COLO668 (cell line): ENCODE measurements around the gene ADAMTS17.

ENCODE experiments used
- DNase-seq: peaks from one replicate; lab custom pipeline; 2025; ENCODE audit not compliant: unreplicated experiment; lab: John Stamatoyannopoulos, UW

The ADAMTS17 gene

DNA sequence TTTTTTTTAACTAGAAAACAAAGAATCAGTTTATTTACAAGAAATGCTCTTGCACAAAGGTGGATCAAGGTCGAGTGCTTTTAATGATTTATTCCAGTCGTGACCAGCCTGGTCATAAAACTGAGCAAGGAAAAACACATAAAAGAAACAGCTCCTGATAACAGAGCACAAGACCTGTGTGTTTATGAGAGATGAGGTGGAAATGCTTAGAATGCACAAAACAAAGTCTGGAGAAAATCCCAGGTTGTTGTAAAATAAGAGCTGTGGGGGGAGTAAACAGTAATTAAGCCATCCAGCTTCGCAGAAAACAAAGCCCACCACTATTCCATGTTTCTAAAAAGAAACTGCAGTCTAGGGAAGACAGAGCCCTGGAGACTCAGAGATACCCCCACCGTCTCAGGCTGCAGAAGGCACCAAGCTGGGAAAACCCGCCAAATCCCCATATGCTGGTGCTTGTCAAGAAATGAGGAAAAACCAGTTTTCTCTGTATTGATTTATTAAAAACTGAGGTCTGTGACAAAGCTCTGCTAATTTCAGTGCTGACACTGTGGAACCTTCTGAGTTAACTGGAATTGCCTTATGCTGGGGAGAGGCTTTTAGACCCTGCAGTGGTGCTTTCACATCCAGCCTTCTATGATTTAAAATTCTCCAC lies 139.3 kb downstream of the ADAMTS17 start:
- no peak for DNase-seq

DNA sequence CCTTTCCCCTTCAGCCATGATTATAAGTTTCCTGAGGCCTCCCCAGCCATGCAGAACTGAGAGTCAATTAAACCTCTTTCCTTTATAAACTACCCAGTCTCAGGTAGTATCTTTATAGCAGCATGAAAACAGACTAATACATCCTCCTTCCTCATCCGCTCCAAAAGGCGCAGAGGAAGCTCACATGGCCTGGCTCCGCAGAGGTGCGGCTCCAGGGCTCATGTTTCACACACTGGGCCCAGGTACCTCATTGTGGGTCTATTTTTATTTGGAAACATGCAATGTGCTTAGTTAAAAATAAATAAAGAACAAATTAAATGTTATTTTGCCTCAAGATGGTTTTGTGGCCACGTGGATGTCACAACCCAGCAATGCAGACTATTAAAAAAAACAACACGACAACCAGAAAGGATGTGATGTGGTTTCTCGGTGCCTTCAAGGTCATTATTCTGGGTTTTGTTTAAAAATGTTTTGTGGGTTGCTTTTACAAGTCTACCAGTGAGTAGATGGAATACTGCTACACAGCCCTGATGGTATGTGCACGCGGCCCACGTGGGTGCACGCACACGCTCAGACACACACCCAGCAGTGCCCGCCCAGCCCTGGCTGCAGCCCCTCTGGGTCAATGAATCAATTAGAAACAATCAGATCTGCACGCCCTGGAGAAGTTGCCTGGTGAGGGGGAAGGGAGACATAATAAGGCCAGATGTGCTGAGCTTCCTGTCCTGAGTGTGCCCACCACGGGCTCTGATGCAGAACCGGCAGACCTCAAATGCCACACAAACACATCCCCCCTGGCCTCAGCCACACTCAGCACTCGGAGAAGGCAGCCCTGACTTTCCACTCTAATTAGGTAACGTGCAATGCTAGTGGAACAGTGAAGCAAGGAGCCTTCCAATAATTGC lies 140.1 kb downstream of the ADAMTS17 start:
- DNase-seq = no peak

DNA sequence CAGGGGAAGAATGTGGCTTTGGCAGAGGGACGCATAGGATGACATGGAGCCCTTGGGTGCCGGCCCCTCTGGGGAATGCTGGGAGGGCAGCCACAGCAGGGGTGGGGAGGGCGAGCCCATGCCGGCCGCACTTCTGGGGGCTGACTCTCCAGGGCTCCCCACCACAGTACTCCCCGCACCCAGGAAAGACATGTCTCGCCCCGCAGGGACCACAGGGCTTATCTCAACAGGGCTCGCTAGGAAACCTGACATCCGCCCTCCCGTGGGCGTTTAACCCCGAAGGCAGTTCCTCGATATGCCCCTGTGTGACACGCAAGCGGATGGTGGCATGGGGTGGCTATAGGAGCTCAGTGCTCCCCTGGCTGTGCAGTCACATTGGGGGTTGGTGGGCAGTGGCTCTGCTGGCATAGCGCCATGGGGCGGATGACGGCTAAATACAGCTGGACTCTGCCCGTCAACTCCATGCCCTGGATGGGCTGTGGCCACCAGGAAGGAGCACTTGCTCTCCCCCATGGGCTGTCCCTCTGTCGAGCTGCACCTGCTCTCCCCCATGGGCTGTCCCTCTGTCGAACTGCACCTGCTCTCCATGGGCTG lies 141.4 kb downstream of the ADAMTS17 start:
- no peak for DNase-seq

DNA sequence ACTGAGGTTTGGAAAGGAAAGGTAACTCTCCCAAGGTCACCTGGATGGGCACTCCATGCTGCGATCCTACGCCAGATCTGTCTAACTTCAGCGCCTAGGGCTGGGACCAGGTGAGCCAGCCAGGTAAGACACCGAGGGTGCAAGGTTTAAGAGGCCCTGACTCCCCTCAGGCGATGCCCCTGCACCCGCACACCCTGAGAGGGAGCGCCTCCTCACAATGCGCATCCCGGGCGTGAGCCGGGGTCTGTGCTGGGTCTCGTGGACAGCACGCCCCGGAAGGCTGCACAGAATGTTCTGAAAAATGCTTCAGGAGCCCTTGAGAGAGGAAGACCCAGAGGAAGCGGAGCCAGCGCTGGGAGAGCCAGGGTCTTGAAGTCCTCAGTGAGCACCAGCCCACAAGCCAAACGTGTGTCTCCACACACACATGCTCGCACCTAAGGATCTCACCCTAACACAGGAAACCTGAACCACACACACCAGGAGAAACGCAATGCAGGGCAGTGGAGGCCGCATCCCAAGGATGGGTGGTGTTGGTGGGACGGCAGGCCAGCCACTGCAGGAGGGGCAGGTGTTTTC lies 142.0 kb downstream of the ADAMTS17 start:
- no peak for DNase-seq

DNA sequence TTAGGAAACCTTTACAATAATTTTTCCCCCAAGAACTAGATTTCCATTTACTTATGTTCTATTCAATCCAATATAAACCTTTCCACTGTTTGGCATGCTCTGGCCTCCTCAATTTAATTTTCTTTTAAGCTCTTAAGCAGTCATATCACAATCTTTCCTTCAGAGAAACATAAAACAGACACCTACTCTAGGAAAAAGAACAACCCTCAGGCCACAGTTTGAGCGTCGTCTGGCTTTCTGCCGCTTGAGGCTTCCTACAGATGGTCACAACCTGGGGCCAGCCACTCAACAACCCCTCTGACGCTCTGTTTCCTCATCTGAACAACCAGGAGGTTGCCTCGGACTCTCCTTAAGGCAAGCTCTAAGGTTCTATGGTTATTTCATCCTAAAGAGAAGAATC lies 143.3 kb downstream of the ADAMTS17 start:
- no peak for DNase-seq

DNA sequence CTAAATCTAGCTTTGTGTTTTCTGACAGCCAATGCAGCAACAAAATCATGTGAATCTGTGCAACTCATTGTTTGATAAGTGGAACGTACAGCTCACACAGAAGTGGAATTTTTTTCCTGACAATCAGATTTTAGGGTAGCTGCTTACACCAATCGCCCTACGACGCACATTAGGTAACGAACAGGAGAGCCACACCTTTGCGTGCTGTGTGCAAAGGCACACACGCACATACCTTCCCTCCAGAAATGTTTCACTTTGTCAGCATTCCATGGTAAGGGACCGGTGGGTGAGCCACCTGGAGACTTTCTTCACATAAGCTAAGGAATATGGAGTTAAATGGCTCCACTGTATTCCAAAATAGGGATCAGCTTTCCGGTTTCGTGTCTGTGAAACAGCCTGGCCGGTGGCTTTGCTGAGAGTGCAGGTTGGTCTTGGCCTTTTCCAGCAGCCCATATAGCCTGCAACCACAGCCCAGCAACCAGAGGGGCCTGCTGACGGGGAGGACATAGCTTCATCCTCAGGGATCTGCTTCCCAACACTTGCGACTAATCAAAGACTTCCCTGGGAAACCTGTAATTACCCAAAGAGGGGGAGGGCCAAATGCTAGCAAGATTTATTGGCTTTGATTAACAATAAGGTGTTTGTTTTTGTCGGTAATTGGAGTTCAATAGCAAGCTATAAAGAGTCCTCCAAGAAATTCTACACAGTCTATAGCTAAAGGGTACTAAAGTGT lies 145.3 kb downstream of the ADAMTS17 start:
- DNase-seq = no peak

DNA sequence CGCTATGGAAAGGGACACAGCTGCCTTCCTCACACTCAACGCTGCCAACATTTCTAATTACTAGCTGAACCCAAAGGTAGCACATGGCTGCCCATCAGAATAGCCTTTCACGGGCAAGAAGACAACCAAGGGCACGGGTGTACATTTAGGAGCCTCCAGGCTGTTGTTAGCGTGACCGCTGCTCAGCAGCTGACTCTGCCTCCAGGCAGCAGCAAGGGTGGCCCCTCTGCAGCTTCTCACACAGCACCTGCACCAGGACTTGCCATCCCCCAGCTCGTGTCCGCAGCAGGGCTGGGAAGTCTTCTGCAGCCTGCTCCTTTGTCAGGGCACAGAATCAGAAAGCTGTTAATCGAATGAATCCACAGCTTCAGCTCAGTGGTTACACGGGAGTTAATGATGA lies 146.8 kb downstream of the ADAMTS17 start:
- no peak for DNase-seq

DNA sequence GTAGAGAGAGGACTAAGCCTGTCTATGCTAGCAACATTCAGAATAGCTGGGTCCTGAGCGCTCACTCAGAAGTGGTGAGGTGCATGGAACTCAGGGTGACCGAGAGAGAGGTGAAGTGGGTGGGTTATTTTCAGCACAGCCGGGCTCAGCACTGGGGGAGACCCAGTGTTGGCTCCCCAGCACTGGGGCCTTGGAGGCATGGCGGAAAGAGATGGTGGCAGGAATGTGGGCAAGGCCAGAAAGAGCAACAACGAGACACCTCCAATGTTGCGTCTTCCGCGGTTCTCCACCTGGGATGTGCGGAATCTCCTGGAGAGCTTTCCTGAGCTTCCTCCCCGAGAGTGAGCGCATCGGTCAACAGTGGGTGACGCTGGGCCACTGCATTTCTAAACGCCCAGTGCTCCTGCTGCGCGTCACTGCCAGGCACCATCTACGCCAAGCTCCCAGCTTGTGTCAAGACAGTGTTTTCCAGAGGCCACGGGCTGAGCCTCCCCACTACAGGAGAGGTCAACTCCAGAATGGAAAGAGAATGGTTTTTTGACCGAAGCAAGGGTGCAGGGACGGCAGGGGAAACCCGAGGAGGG lies 148.4 kb downstream of the ADAMTS17 start:
- no peak for DNase-seq

DNA sequence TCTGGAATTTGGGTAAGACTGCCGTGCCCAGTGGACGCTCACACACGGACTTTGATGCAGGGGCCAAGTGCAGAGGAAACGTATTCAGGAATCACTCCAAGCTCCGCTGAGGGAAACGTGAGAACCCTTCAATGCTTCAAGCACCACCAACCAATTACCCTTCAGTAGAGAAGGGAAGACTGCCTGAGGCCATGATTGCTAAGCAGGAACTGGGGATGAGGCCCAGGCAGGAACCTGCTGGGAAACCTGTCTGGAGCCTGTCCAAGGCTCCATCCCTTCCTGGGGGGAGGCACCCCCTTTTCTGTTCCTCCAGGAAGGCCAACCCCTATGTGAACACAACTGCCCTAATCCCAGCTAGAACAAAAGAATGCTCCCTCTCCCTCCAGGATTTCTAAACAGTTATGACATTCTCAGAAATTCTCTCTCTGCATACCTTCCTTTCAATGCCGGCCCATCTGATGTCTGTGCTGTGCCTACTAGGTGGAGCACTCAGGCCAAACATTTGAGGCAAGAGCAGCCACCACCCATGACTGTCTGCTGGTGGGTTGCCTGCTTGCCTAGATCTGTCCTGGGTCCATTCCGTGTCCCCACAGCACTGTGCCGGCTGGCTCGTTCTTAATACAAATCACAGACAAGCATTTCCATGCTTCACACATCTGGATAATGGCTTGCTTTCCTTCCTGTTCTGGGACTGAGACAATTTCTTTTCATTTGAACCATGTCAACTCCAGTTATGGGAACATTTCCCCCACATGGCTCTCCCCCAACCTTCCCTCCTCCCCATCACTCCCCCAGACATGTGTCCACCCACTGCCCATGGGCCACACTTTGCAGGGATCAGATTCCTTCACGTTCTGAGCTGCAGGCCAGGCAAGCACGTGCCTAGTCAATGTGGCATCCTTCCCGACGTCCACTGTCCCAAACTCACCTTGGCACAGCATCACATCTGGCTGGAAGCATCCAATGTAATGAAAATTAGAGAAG lies 149.4 kb downstream of the ADAMTS17 start:
- DNase-seq = no peak

DNA sequence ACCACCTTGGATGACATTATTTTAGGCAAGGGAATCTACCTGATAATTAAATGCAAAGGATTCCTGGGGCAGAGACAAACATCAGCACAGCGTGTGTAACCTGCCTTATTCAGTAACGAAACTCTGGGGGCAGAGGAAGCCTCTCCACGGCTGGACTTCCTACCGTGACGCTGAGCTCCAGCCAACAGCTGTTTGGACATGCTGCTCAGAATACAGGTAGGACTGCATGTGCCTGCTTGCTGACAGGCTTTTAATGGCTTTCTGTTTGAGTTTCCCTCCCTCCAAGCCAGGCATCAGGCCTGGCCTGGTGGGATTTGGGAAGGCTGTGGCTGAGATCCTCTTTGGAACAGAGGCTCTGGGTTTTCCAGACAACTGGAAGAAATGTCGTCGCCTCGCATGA lies 150.6 kb downstream of the ADAMTS17 start:
- DNase-seq = no peak

DNA sequence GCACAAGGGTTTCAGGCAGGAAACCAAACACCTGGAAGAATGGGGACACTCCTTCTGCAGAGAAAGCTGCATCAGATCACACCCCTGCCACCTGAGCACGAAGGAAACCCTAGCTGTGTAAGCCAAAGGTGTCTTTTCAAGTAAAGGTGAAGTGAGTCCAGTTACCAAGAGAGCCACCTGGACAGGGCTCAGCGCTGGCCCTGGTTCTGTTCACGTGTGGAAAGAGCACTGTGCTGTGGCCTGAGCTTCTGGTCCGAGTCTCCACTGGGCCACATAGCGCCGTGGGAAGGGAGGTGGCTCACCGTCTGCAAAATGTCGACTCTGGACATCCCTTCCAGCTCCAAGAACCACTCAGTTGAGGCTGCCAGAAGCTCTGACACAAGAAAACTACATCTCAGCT lies 151.1 kb downstream of the ADAMTS17 start:
- no peak for DNase-seq

DNA sequence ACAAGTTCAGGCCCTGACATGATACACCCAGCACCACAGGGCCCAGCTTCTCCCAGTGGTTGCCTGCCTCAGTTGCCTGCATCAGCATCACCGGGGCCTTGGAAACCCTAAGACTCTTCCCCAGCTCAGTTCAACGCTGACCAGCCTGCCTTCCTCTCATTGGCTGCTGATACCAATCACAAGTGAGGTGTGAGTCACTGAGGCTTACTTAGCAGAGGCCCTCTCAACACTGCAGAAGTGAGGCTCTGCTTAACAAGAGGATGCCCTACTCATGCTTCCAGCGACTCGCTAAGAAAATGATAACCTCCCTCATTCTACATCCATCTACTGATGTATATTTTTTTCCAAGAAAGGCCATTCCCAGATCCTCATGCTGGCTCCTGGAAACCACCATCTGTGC lies 151.9 kb downstream of the ADAMTS17 start:
- DNase-seq = no peak

DNA sequence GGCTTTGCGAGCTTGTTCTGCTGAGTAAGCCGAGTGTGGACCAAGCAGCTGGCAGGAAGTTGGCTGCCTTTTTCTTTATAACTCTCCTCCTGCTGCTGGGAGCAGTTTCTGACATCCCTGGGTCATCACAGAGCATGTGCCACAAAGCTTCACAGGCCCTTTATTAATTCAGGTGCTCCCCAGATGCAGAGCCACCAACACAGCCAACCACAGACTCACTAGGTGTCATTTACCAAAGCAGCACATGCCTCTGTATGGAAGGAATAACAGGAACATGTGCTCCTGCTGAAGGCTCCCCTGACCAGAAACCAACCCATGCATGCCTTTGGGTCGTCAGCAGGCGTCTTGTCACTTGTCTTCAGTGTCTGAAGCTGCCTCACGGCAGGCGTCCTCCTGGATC lies 152.5 kb downstream of the ADAMTS17 start:
- DNase-seq = no peak

DNA sequence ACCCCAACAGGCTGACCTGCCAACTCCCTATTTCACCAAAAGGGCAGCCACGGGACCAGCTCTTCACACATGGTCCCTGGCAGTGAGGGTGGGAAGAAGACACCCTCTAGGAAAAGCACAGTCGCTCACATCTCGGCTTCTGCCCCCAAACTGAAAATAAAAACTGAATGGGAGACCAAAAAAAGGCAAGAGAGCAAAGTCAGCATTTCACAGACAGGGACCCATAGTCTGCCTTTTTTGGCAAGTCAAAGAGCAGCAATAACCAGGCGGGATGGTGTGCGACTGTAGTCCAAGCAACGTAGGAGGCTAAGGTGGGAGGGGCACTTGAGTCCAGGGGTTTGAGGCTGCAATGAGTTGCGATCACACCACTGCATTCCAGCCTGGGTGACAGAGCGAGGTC lies 154.1 kb downstream of the ADAMTS17 start:
- no peak for DNase-seq

DNA sequence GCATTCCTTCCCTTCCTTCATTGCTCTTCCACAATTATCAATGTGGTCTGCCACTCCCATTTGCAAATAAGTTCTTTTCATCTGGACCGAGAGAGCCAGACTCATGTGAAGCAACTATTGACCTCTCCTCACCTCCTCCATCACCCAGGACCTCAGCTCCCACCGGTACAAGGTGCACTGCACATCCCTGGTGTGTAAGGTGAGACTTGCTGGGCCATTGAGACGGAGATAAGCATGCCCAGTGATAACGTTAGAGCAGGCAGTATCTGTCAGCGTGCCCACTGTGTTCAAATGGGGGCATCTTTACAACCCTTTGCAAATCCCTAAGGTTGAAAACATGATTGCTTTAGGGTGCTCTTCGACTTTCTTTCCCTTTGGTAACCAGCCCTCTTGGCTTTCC lies 154.8 kb downstream of the ADAMTS17 start:
- no peak for DNase-seq

DNA sequence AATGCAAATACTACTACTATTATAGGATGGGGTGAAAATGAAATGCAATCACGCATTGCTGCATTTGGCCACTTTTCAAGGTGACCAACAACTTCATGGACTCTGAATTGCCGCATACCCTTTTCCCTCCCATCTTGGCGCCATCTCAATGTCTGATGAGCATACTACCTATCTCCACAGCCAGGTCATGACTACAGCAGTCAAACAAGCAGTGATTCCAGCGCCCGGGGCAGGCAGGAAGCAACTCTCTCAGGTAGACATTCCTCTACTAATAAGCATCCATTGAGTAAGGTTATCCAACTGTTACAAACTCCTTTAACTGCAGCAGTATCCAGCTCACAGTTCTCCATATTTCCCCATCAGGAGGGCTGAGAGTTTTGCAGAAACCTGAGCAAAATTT lies 155.4 kb downstream of the ADAMTS17 start:
- DNase-seq = no peak

DNA sequence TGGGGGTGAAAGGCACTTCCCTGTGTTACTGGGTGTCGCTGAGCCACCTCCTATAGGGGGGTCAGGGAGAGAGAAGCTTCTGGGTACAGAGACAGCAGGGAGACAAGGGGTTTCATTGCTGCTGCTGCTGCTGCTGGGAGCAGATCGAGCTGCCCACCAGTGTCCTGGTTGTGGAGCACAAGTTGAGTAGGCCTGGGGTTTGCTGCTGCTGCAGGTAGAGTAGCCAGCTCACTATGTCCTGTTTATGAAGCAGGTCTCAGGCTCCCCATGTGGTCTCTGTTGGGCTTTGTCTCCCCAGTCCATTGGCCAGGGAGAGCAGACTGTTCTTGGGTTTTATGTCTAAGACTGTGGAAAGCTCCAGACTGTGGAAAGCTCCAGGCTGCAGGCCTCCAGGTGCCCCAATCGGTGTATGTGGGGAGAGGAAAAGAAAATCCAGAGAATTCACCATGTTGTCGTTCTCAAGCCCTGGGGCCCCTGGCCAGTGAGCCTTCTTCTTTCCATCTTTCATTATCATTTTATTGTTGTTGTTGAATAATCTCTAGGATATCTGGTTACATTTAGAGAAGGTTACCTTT lies 157.8 kb downstream of the ADAMTS17 start:
- no peak for DNase-seq

DNA sequence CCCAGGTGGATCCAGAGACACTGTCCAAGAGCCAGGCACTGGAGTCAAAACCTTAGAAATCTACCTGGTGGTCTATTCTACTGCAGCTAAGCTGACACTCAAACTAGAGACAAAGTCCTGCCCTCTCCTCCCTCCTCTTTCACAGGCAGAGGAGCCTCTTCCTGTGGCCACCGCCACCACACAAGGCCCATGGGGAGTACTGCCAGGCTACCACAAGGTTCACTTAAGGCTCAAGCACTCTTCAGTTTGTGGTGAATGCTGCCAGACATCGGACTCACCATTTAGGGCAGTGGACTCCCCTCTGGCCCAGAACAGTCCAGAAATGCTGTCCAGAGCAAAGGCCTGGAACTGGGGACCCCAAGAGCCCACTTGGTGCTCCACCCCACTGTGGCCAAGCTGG lies 160.9 kb downstream of the ADAMTS17 start:
- DNase-seq = no peak

DNA sequence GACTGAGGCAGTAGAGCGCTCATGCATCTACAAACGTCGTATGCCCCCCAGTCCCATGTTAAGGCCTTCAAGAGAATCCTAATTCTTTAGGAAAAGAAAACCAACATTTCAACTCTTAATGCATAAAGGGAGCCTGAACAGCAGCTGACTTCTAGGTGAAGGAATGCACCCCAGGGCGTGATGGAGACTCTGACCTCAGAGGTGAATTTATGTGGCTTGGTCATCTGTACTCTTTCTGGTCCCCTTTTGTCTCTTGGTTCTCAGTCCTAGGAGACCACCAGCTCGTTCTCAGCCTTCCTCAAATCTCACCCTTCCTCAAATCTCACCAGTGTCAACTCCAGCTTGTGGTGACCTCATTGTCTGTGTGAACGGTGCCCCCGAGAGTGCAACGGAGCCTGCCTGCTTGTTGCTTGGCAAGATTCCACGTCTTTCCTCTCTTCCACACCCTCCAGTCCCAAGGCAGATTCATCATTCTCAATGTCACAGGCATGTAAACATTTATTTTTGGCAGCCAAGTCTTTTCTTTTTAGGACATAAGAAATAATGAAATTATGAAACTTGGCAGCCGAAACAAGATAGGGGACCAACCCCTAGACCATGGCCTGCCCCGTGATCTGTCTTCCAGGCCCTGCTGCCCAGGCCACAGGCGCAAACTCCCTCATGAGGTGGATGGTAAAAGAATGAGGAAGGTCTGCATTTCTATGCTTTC lies 166.2 kb downstream of the ADAMTS17 start:
- no peak for DNase-seq
